Measurements from ENCODE around the gene MRPS22. TPM values are rescaled to one million over a fixed set of nuclear protein-coding genes. Genes with fewer than 3 reads are reported as not detected.

The MRPS22 gene
- total RNA-seq, 2 donors from 2014 or later: 46.9 to 78.2 TPM

DNA sequence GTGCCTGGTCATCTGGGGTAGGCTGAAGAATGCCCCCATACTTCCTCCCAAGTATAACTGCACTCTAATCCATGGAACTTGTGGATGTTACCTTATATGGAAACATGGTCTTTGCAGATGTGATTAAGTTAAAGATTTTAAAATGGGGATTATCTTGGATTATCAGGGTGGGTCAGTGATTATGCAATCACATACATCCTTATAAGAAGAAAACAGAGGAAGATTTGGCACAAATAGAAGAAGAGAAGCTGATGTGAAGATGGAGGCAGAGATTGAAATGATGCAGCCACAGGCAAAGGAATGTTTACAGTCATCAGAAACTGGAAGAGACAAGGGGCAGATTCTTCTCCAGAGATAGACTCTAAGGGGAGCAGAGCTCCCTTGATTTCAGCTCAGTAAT is 1.8 kb upstream of the MRPS22 start:
- no peak overlapping the region for H3K4me3 ChIP-seq
- no peaks in the 10 kb centered on the region for H3K9me3 ChIP-seq
- DNase-seq (ENCODE audit: low spot score): no peak
- no peaks in the 10 kb centered on the region for H3K27me3 ChIP-seq
- peaks cover 0 to 16% of the 10 kb centered on the region in 2 donors for H3K4me1 ChIP-seq
- TF ChIP-seq, protein P1, sequence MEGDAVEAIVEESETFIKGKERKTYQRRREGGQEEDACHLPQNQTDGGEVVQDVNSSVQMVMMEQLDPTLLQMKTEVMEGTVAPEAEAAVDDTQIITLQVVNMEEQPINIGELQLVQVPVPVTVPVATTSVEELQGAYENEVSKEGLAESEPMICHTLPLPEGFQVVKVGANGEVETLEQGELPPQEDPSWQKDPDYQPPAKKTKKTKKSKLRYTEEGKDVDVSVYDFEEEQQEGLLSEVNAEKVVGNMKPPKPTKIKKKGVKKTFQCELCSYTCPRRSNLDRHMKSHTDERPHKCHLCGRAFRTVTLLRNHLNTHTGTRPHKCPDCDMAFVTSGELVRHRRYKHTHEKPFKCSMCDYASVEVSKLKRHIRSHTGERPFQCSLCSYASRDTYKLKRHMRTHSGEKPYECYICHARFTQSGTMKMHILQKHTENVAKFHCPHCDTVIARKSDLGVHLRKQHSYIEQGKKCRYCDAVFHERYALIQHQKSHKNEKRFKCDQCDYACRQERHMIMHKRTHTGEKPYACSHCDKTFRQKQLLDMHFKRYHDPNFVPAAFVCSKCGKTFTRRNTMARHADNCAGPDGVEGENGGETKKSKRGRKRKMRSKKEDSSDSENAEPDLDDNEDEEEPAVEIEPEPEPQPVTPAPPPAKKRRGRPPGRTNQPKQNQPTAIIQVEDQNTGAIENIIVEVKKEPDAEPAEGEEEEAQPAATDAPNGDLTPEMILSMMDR (IDR thresholded peaks at IDR 0.05): no peak
- no peaks in the 10 kb centered on the region for H3K36me3 ChIP-seq
- no peak overlapping the region for H3K27ac ChIP-seq

DNA sequence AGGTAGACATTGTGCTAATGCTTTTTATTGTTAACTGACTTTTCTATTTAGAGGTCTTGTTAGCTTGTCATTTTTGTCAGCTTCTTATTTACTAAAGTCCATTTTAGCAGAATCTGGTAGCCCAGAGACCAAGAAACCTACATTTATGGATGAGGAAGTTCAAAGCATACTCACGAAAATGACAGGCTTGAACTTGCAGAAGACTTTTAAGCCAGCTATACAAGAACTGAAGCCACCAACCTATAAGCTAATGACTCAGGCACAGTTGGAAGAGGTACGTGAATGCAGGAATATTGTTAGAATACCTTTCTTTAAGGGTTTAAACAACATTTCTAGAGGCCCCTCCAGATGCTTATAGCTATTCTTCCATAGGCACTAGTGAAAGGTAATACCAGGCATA is 3.0 kb downstream of the MRPS22 start:
- Histone ChIP-seq H3K4me3 (no peak overlapping the region), H3K9me3 (no peaks in the 10 kb centered on the region), H3K27me3 (no peaks in the 10 kb centered on the region), H3K27ac (no peak overlapping the region), H3K4me1 (peaks cover 0 to 16% of the 10 kb centered on the region in 2 donors), H3K36me3 (peaks cover 37% of the 10 kb centered on the region)
- no peak for DNase-seq (ENCODE audit: low spot score)
- TF ChIP-seq, protein P1 (IDR thresholded peaks at IDR 0.05): no peak

DNA sequence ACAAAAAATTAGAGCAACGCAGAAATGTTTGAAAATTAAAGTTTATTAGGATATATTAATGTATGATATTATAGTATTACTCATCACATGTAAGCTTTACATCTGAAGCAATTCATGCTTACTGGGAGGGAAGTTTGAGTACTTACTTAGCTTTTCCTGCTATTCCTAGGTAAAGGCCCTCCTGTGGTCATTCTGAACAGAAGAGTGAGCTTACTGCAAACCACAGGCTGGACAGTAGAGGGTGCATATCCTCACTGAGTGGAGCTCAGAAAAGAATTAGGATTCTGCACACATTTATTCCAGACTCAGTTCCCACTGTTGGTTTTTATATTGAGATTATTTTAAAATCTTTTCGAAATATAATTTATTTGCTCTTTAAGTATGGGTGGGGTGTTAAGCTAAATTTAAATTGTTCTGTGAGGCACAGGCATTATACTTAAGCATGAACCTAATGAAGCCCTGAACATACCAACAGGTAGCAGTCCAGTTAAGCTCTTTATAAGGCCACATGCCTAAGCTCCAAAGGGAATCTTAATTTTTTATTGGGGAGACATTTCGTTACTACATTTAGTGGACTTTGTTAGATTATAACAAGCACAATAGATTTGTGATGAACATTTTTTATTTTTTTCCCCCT is 10.2 kb downstream of the MRPS22 start:
- Histone ChIP-seq H3K27me3 (no peaks in the 10 kb centered on the region), H3K27ac (no peak overlapping the region)

DNA sequence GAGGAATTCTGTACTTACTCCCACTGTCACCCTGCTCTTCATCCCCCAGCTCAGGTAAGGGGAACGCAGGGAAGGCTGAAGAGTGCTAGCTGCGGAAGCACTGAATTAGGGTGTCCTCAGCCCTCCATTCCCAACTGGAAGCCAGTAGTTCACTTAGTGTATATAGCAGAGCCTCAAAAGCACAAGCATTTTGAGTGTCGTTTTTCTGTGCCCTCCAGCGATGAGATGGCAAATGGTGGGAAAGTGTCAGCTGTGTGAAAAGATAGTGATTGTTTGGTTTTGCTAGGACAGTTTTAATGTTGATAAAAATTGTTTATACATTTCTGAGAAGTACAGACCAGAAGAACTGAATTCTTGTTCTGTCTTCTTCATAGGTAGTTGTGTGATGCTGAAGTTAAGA is 10.8 kb downstream of the MRPS22 start:
- Histone ChIP-seq H3K27me3 (no peaks in the 10 kb centered on the region), H3K36me3 (peaks cover 90% of the 10 kb centered on the region), H3K9me3 (no peaks in the 10 kb centered on the region), H3K4me1 (no peaks in the 10 kb centered on the region), H3K4me3 (no peak overlapping the region), H3K27ac (no peak overlapping the region)
- no peak for DNase-seq (ENCODE audit: low spot score)
- TF ChIP-seq, protein P1 (IDR thresholded peaks at IDR 0.05): no peak

More for the DNA sequence above, 10.2 kb downstream of the MRPS22 start:
- no peak for DNase-seq (ENCODE audit: low spot score)
- Histone ChIP-seq H3K36me3 (peaks cover 89% of the 10 kb centered on the region), H3K9me3 (no peaks in the 10 kb centered on the region), H3K4me1 (no peaks in the 10 kb centered on the region), H3K4me3 (no peak overlapping the region)
- TF ChIP-seq, protein P1 (IDR thresholded peaks at IDR 0.05): peak; percentile 28 to 48

DNA sequence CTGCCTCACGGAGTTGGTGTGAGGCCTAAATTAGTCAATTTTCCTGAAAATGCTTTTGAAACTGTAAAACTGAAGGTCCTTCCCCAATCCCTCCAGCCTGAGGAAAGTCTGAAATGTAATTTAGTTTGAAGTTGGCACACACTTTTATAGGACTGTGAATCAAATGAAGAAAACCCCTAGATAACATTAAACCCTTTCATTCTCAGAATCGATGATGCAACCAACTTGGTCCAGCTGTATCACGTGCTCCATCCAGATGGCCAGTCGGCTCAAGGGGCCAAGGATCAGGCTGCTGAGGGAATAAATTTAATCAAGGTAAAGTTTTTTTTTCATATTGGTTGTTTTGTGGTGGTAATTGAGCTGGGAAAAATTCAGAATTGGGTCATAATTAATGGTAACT is 11.7 kb downstream of the MRPS22 start:
- no peaks in the 10 kb centered on the region for H3K9me3 ChIP-seq
- H3K4me1 ChIP-seq: no peaks in the 10 kb centered on the region
- H3K4me3 ChIP-seq: no peak overlapping the region
- TF ChIP-seq, protein P1 (IDR thresholded peaks at IDR 0.05): no peak
- peaks cover 90% of the 10 kb centered on the region for H3K36me3 ChIP-seq
- DNase-seq (ENCODE audit: low spot score): no peak
- no peaks in the 10 kb centered on the region for H3K27me3 ChIP-seq
- H3K27ac ChIP-seq: no peak overlapping the region

DNA sequence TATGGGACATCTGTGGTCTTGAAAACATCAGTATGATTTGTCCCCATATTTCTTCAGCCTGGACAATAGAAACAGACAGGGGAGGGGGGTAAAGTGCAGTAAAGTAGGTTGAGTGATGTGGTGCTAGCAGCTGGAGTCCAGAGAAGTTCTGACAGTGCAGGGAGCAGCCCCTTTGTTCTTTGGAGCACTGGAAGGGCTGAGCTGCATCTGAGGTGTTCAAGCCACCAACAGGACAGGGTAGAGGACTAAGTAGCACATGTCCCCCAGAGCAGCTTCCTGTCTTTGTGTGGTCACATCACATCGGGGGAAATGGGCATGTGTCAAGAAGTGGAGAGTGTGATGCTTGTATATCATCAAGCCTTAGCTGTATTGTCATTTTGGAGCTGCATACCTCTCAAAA is 12.1 kb downstream of the MRPS22 start:
- H3K9me3 ChIP-seq: no peaks in the 10 kb centered on the region
- H3K27me3 ChIP-seq: no peaks in the 10 kb centered on the region
- no peak for DNase-seq (ENCODE audit: low spot score)
- peaks cover 90% of the 10 kb centered on the region for H3K36me3 ChIP-seq
- H3K4me1 ChIP-seq: no peaks in the 10 kb centered on the region
- TF ChIP-seq, protein P1 (IDR thresholded peaks at IDR 0.05): no peak
- no peak overlapping the region for H3K4me3 ChIP-seq
- no peak overlapping the region for H3K27ac ChIP-seq
